Subcutaneous abdominal adipose tissue (tissue), 5 donors: ENCODE measurements around the gene ATOH8.

Experiments used
- H3K27ac ChIP-seq: one replicate; pipeline ENCODE4 v1.7.0; 2013; ENCODE audit warnings: low read depth, mild to moderate bottlenecking, inconsistent platforms, low read length, moderate library complexity
- H3K27me3 ChIP-seq, 5 donors: one replicate each; pipeline ENCODE4 v1.7.0; 2013; ENCODE audit warnings: low read length in 5 of 5, inconsistent platforms in 1 of 5; ENCODE audit not compliant: control insufficient read depth in 5 of 5, insufficient read depth in 4 of 5
- H3K36me3 ChIP-seq, 5 donors: one replicate each; pipeline ENCODE4 v1.7.0; 2013; ENCODE audit warnings: low read length in 5 of 5; ENCODE audit not compliant: control insufficient read depth in 5 of 5, insufficient read depth in 5 of 5
- H3K4me1 ChIP-seq, 5 donors: one replicate each; pipeline ENCODE4 v1.7.0; 2013; ENCODE audit warnings: low read length in 5 of 5, mild to moderate bottlenecking in 3 of 5, moderate library complexity in 1 of 5; ENCODE audit not compliant: control insufficient read depth in 5 of 5, insufficient read depth in 5 of 5
- H3K4me3 ChIP-seq, 5 donors: one replicate each; pipeline ENCODE4 v1.7.0; 2013; ENCODE audit warnings: low read length in 5 of 5, low read depth in 1 of 5
- H3K9ac ChIP-seq, 5 donors: one replicate each; pipeline ENCODE4 v1.7.0; 2013; ENCODE audit warnings: low read length in 5 of 5, mild to moderate bottlenecking in 4 of 5, moderate library complexity in 3 of 5
- H3K9me3 ChIP-seq, 5 donors: one replicate each; pipeline ENCODE4 v1.7.0; 2013; ENCODE audit warnings: low read length in 5 of 5; ENCODE audit not compliant: control insufficient read depth in 5 of 5
- donor health status: healthy.
- donor health status: healthy.
- donor health status: healthy.
- donor health status: healthy.
- donor health status: healthy.

ATOH8 gene

GRCh38 chr2:85775406-85776381 is 21.9 kb downstream of the ATOH8 start:
- Histone ChIP-seq H3K36me3 (peaks cover 0 to 32% (median 12%) of the 10 kb centered on the region in 5 donors), H3K4me3 (no peak overlapping the region), H3K9ac (no peak overlapping the region), H3K27me3 (no peaks in the 10 kb centered on the region), H3K9me3 (no peaks in the 10 kb centered on the region), H3K27ac (no peak overlapping the region), H3K4me1 (peaks cover 42 to 100% (median 96%) of the 10 kb centered on the region in 5 donors)

- H3K9me3 ChIP-seq, result no peaks in the 10 kb centered on the region
- peaks cover 0 to 30% (median 12%) of the 10 kb centered on the region in 5 donors for H3K36me3 ChIP-seq
- no peak overlapping the region for H3K9ac ChIP-seq
- no peak overlapping the region for H3K4me3 ChIP-seq
- H3K27ac ChIP-seq, result peak overlapping the region; percentile 6
- H3K27me3 ChIP-seq, result no peaks in the 10 kb centered on the region
- peaks cover 36 to 95% (median 92%) of the 10 kb centered on the region in 5 donors for H3K4me1 ChIP-seq
Observed at GRCh38 chr2:85776672-85777071, 22.9 kb downstream of the ATOH8 start.

GRCh38 chr2:85777441-85777861 is 23.7 kb downstream of the ATOH8 start:
- H3K9ac ChIP-seq, result peak overlapping the region in 1 of 5 donors; percentile 1
- peaks cover 32 to 89% (median 87%) of the 10 kb centered on the region in 5 donors for H3K4me1 ChIP-seq
- no peaks in the 10 kb centered on the region for H3K9me3 ChIP-seq
- peak overlapping the region; percentile 6 for H3K27ac ChIP-seq
- H3K36me3 ChIP-seq, result peaks cover 0 to 30% (median 12%) of the 10 kb centered on the region in 5 donors
- no peaks in the 10 kb centered on the region for H3K27me3 ChIP-seq
- peak overlapping the region in 4 of 5 donors; percentile 30 to 39 (median 34) for H3K4me3 ChIP-seq

- H3K36me3 ChIP-seq, result peaks cover 0 to 37% (median 12%) of the 10 kb centered on the region in 5 donors
- H3K4me1 ChIP-seq, result peaks cover 28 to 76% (median 73%) of the 10 kb centered on the region in 5 donors
- H3K27ac ChIP-seq, result no peak overlapping the region
- H3K4me3 ChIP-seq, result peak overlapping the region in 2 of 5 donors; percentile 12 to 19
- no peak overlapping the region for H3K9ac ChIP-seq
- no peaks in the 10 kb centered on the region for H3K27me3 ChIP-seq
- no peaks in the 10 kb centered on the region for H3K9me3 ChIP-seq
Observed at GRCh38 chr2:85778646-85779379, 25.0 kb downstream of the ATOH8 start.

- no peaks in the 10 kb centered on the region for H3K9me3 ChIP-seq
- peak overlapping the region in 1 of 5 donors; percentile 12 for H3K4me3 ChIP-seq
- peaks cover 21 to 72% (median 65%) of the 10 kb centered on the region in 5 donors for H3K4me1 ChIP-seq
- no peaks in the 10 kb centered on the region for H3K27me3 ChIP-seq
- no peak overlapping the region for H3K9ac ChIP-seq
- H3K27ac ChIP-seq, result peak overlapping the region; percentile 60
- peaks cover 0 to 38% (median 9%) of the 10 kb centered on the region in 5 donors for H3K36me3 ChIP-seq
Observed at GRCh38 chr2:85779641-85780315, 26.0 kb downstream of the ATOH8 start.

GRCh38 chr2:85780316-85781012 is 26.7 kb downstream of the ATOH8 start:
- Histone ChIP-seq H3K4me3 (peak overlapping the region in 1 of 5 donors; percentile 30), H3K4me1 (peaks cover 21 to 72% (median 65%) of the 10 kb centered on the region in 5 donors), H3K36me3 (peaks cover 0 to 35% (median 9%) of the 10 kb centered on the region in 5 donors), H3K9me3 (no peaks in the 10 kb centered on the region), H3K27ac (peak overlapping the region; percentile 60), H3K9ac (no peak overlapping the region), H3K27me3 (no peaks in the 10 kb centered on the region)

- Histone ChIP-seq H3K27ac (peak overlapping the region; percentile 60), H3K4me1 (peaks cover 21 to 72% (median 64%) of the 10 kb centered on the region in 5 donors), H3K9ac (no peak overlapping the region)
Observed at GRCh38 chr2:85781013-85781332, 27.2 kb downstream of the ATOH8 start.

GRCh38 chr2:85783796-85784195 is 30.0 kb downstream of the ATOH8 start:
- Histone ChIP-seq H3K4me3 (no peak overlapping the region), H3K27ac (no peak overlapping the region), H3K9me3 (no peaks in the 10 kb centered on the region), H3K4me1 (peaks cover 11 to 67% (median 40%) of the 10 kb centered on the region in 5 donors), H3K27me3 (no peaks in the 10 kb centered on the region), H3K36me3 (peaks cover 0 to 57% (median 23%) of the 10 kb centered on the region in 5 donors), H3K9ac (no peak overlapping the region)

More at GRCh38 chr2:85781013-85781332, 27.2 kb downstream of the ATOH8 start:
- Histone ChIP-seq H3K4me3 (no peak overlapping the region), H3K27me3 (no peaks in the 10 kb centered on the region), H3K36me3 (peaks cover 0 to 37% (median 9%) of the 10 kb centered on the region in 5 donors), H3K9me3 (no peaks in the 10 kb centered on the region)

- Histone ChIP-seq H3K27me3 (no peaks in the 10 kb centered on the region), H3K4me3 (no peak overlapping the region), H3K4me1 (peaks cover 9 to 66% (median 32%) of the 10 kb centered on the region in 5 donors), H3K27ac (no peak overlapping the region), H3K9me3 (no peaks in the 10 kb centered on the region), H3K36me3 (peaks cover 0 to 56% (median 21%) of the 10 kb centered on the region in 5 donors), H3K9ac (no peak overlapping the region)
Observed at GRCh38 chr2:85784474-85784986, 30.7 kb downstream of the ATOH8 start.
